Uterus (tissue), 4 donors: ENCODE results near the gene MLIP. TPM values are rescaled to one million over a fixed set of nuclear protein-coding genes. Genes with fewer than 3 reads are reported as not detected.

Experiments
- DNase-seq, 2 donors: peaks; one replicate each; pipeline ENCODE4 v3.0.0-alpha.2; 2019 to 2020
- H3K27ac ChIP-seq, 2 donors: fragments of 200-600 bp; sonication (generic); 1 replicate in 1 of 2; 2 replicates in 1 of 2; pipeline ENCODE4 v1.5.1; 2016 to 2018
- H3K27me3 ChIP-seq, 2 donors: fragments of 200-600 bp; sonication (generic); one replicate each; pipeline ENCODE4 v1.5.1; 2018 to 2019; ENCODE audit warnings: control low read depth in 1 of 2
- H3K36me3 ChIP-seq, 2 donors: fragments of 200-600 bp; sonication (generic); one replicate each; pipeline ENCODE4 v1.5.1; 2019; ENCODE audit warnings: control low read depth in 1 of 2
- H3K4me1 ChIP-seq, 2 donors: fragments of 200-600 bp; sonication (generic); one replicate each; pipeline ENCODE4 v1.5.1; 2018 to 2019; ENCODE audit warnings: control low read depth in 1 of 2
- H3K4me3 ChIP-seq, 2 donors: fragments of 200-600 bp; sonication (generic); 1 replicate in 1 of 2; 2 replicates in 1 of 2; pipeline ENCODE4 v1.5.1; 2018 to 2019; ENCODE audit warnings: mild to moderate bottlenecking in 1 of 2
- H3K9me3 ChIP-seq, 2 donors: fragments of 200-600 bp; sonication (generic); one replicate each; pipeline ENCODE4 v1.5.1; 2019; ENCODE audit warnings: control low read depth in 1 of 2
- POLR2A ChIP-seq, 2 donors: fragments of 450-650 bp; IDR thresholded peaks; one replicate each; pipeline ENCODE4 v1.6.1; 2016; ENCODE audit warnings: antibody characterized with exemption in 2 of 2, mild to moderate bottlenecking in 1 of 2, moderate library complexity in 1 of 2
- intact Hi-C: fragments of 100-400 bp; cut with DNase I; formaldehyde crosslinking; loops from one replicate; pipeline ENCODE4 v1.15.1; 2023; ENCODE audit warnings: low total_unique reads
- total RNA-seq, 4 donors: library from RNA; depleted of rRNA in 3 of 4; stranded (reverse); fragments of >200 nt in 3 of 4; gene quantifications; one replicate each; pipeline versions ENCODE4 v1.1.0 to v1.2.4, GENCODE V29; 2014 to 2023
- TF ChIP-seq, protein P1 (sequence below), 4 experiments: fragments of 200-600 bp in 2 of 4; fragments of 450-650 bp in 2 of 4; sonication (generic) in 2 of 4; IDR thresholded peaks; one replicate each; pipeline ENCODE4 v1.5.1; 2016 to 2019; ENCODE audit warnings: antibody characterized with exemption in 4 of 4, mild to moderate bottlenecking in 2 of 4, moderate library complexity in 1 of 4
- donor health status: DM: yes; HTN: yes; CAD: no.

The MLIP gene
- total RNA-seq, 4 donors from 2014 or later: not detected

DNA sequence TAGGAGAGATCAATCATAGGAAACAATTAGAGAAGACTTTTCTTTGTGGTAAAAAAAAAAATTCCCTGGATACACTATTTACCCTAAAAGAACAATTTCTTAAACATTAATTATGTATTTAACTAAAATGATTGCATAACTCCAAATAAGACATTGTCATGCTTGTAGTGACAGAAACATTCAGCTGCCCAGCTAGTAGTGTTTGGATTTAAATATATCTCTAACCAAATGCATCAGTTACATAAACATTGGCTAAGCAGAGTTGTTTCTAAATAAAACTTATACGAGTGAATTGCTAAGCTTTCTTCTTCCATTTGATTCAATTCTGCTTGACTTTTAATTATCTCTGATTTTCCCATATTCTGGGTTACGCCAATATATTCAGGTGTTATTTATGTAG, 23.7 kb downstream of the MLIP start:
- H3K4me3 ChIP-seq: no peak overlapping the region
- intact Hi-C loops: no loop called here
- TF ChIP-seq POLR2A (IDR thresholded peaks at IDR 0.05): no peak
- TF ChIP-seq, protein P1, sequence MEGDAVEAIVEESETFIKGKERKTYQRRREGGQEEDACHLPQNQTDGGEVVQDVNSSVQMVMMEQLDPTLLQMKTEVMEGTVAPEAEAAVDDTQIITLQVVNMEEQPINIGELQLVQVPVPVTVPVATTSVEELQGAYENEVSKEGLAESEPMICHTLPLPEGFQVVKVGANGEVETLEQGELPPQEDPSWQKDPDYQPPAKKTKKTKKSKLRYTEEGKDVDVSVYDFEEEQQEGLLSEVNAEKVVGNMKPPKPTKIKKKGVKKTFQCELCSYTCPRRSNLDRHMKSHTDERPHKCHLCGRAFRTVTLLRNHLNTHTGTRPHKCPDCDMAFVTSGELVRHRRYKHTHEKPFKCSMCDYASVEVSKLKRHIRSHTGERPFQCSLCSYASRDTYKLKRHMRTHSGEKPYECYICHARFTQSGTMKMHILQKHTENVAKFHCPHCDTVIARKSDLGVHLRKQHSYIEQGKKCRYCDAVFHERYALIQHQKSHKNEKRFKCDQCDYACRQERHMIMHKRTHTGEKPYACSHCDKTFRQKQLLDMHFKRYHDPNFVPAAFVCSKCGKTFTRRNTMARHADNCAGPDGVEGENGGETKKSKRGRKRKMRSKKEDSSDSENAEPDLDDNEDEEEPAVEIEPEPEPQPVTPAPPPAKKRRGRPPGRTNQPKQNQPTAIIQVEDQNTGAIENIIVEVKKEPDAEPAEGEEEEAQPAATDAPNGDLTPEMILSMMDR (IDR thresholded peaks at IDR 0.05): no peak

DNA sequence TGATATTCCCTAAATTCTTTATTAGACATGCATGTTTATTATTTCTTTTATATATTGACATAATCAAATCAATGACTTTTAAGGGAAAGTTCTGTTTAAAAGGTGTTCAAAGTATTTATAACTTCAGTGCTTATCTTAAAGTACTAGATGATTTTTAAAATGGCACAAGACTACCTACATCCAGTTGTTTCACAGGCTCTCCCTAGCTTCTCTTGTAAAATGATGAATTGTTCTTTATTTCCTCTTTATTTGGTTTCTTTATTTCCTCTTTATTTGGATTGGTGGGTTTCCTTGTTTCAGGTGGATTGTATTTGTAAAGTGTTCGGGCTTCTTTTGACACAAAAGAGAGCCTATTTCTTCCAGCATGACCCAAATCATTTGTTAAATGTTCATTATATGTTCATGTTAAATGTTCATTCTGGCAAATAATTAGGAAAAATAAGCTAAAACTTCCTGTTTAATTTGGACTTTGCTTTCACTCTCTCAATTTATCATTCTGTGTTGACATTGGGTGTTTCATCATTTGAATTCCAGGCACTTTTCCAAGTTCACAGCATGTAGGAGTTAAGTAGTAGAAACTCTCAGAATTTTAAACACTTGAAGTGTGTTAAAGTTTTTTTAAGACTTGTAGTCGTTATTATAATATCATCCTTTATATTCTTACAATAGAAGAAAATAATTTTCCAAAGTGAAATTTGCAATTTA, 24.6 kb downstream of the MLIP start:
- Histone ChIP-seq H3K27me3 (no peaks in the 10 kb centered on the region), H3K4me1 (no peaks in the 10 kb centered on the region), H3K27ac (no peak overlapping the region), H3K4me3 (no peak overlapping the region), H3K36me3 (no peaks in the 10 kb centered on the region), H3K9me3 (no peaks in the 10 kb centered on the region)
- intact Hi-C loops: no loop called here
- no peak for DNase-seq
- TF ChIP-seq, protein P1 (IDR thresholded peaks at IDR 0.05): no peak
- no peak for TF ChIP-seq POLR2A (IDR thresholded peaks at IDR 0.05)

More for the DNA sequence above, 23.7 kb downstream of the MLIP start:
- H3K27me3 ChIP-seq: no peaks in the 10 kb centered on the region
- H3K36me3 ChIP-seq: no peaks in the 10 kb centered on the region
- no peak for DNase-seq
- H3K4me1 ChIP-seq: no peaks in the 10 kb centered on the region
- H3K27ac ChIP-seq: no peak overlapping the region
- no peaks in the 10 kb centered on the region for H3K9me3 ChIP-seq

DNA sequence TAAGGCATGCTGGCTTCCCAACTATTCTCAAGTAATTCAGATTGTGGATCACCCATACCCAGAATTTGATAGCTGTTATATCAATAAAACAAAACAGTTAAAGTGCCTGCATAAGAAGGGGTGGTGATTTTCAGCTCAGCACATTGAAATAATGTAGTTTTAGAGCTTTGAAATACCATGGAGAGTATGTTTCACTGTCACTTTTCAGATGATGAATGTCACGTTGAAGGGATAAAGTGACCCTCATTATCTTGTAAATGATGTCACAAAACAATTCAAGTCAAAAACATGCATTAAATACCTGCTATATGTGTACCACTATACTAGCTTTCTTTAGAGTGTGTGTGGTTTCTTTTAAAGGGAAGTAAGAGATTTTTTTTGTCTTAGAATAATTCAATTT, 27.6 kb downstream of the MLIP start:
- no peak overlapping the region for H3K4me3 ChIP-seq
- no peaks in the 10 kb centered on the region for H3K27me3 ChIP-seq
- no peak for DNase-seq
- H3K9me3 ChIP-seq: no peaks in the 10 kb centered on the region
- no peak overlapping the region for H3K27ac ChIP-seq
- intact Hi-C loops: no loop called here
- no peak for TF ChIP-seq POLR2A (IDR thresholded peaks at IDR 0.05)
- TF ChIP-seq, protein P1 (IDR thresholded peaks at IDR 0.05): no peak
- no peaks in the 10 kb centered on the region for H3K4me1 ChIP-seq
- H3K36me3 ChIP-seq: no peaks in the 10 kb centered on the region

DNA sequence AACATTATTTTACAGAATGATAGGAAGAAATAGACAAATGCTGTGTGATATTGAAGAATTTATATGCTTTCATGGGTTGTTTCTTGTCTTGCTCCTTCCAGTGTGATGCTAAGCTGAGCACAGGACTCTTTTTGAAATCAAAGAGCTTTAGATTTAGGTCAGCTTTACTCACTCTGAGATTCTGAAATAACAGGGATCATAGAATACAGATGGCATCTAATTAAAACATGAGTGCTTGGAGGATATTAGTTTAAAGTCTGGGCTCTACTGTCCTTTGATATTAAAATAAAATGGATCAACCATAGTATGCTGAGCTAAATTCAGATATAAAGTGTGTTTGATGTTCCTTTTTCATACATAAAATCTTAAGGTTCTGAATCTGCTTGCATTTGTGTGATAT, 29.6 kb downstream of the MLIP start:
- Histone ChIP-seq H3K27ac (no peak overlapping the region), H3K4me1 (no peaks in the 10 kb centered on the region), H3K27me3 (no peaks in the 10 kb centered on the region), H3K4me3 (no peak overlapping the region), H3K36me3 (no peaks in the 10 kb centered on the region), H3K9me3 (no peaks in the 10 kb centered on the region)
- TF ChIP-seq POLR2A (IDR thresholded peaks at IDR 0.05): no peak
- TF ChIP-seq, protein P1 (IDR thresholded peaks at IDR 0.05): no peak
- intact Hi-C loops: no loop called here
- no peak for DNase-seq

DNA sequence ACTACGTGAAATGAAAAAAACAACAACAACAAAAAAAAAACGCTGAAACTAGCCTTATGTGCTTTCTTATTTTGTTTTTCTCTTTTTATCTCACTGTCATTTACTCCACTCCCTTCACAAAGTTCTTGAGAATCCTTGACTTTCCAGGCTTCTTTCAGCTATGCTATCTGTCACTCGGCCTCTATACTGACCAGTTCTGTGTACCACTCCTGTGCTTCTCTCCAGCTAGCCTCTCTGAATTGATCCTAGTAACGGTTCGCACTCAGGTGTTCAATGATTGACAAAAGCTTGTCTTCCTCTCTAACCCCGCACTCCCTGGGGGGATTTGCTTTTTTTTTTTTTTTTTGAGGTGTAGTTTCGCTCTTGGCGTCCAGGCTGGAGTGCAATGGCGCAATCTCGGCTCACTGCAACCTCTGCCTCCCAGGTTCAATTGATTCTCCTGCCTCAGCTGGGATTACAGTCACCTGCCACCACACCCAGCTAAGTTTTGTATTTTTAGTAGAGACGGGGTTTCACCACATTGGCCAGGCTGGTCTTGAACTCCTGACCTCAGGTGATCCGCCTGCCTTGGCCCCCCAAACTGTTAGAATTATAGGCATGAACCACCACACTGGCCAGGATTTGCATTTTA, 31.8 kb downstream of the MLIP start:
- Histone ChIP-seq H3K27ac (no peak overlapping the region), H3K4me1 (no peaks in the 10 kb centered on the region), H3K27me3 (no peaks in the 10 kb centered on the region), H3K9me3 (no peaks in the 10 kb centered on the region), H3K36me3 (no peaks in the 10 kb centered on the region), H3K4me3 (no peak overlapping the region)
- no peak for TF ChIP-seq POLR2A (IDR thresholded peaks at IDR 0.05)
- TF ChIP-seq, protein P1 (IDR thresholded peaks at IDR 0.05): no peak
- no peak for DNase-seq
- intact Hi-C loops: no loop called here
